ENCODE results near the gene RASGRF1.

Gene RASGRF1

DNA sequence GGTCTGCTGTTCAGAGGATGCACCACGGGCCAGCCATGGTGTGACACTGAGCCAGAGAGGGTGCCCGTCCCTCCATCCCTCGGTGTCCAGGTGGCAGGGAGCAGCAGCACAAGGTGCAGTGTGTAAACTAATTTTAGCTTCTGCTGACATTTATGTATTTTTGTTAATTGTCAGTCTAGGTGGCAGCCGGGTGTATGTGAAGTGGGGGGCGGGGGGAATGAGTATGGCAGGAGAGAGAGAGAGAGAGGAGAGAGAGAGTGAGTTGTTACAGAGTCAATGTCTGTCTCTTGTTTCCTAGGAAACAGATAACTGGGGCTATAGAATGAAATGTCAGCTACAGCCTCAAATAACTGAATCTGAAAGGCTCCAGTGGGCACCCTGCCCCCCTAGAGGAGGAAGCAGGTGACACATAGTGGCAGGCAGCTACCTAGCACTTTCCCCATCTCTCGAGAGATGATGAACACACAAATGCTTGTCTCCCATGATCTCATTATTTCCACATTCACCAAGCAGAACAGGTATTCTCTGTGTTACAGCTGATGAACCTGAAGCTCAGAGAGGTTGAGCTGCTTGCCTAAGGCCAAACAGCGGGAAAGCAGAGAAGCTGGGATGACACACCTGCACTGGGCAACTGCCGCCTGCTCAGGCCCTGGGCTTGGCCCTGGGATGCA, 24.7 kb downstream of the RASGRF1 start:
- no peak for DNase-seq

DNA sequence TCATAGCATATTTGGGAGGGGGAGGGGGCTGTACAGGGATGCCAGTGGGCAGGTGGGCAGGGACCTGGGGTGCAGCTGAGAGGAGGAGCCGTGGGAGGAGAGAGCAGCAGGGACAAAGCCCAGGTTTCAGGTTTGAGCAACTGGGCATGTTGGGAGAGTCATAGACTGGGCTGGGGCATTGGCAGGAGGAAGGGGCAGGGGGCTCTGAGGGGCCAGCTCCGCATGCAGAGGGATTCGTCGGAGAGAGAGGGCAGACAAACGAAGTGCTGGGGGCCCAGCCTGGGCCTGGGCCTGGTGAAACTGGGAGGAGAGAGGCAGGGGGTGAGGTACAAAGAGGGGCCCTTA, 25.2 kb downstream of the RASGRF1 start:
- no peak for DNase-seq

DNA sequence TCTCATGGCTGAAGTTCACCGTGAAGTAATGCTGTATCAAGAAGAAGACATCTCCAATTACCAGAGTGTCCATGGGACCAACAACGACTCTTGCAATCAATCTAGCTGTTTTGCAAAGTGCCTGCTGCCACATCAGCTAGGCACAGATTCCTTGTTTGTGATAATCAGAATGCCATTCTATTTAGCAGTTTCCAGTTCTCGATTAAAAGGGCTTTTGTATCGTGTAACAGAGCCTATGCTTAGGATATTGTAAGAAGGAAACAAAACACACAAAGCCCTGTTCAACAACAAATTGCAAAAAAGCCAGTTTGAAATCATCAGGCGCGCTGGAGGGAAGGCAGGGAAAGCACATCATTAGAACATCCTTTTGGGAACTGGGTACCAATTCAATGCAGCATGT, 26.1 kb downstream of the RASGRF1 start:
- DNase-seq: no peak

DNA sequence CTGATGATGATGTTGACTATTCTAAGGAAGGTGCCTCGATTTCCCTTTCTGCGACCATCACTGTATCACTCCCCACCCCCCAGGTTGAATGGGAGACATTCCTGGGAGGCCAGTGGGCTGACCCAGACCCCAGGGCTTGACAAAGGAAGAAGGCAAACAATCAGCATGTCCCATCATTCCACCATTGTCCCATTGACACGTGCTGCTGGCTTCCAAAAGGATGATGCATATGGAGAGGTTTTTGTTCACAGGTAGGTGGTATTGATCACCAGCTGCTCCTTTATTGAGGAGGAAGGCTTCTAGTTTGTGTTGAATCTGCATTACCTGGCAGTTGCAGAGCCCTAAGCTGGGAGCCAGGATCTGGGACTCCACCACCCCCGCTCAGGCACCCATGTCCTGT, 30.4 kb downstream of the RASGRF1 start:
- no peak for DNase-seq

DNA sequence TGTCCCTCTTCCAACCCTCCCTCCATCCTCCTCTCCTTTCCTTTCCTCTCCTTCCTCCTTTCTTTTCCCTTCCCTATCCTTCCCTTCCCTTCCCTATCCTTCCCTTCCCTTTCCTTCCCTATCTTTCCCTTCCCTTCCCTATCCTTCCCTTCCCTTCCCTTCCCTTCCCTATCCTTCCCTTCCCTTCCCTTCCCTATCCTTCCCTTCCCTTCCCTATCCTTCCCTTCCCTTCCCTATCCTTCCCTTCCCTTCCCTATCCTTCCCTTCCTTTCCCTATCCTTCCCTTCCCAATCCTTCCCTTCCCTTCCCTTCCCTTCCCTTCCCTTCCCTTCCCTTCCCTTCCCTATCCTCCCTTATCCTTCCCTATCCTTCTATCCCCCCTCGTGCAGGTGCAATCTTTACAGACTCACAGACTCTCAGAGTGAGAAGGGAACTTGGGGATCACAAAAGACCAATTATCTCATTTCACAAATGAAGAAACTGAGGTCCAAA, 31.5 kb downstream of the RASGRF1 start:
- no peak for DNase-seq

DNA sequence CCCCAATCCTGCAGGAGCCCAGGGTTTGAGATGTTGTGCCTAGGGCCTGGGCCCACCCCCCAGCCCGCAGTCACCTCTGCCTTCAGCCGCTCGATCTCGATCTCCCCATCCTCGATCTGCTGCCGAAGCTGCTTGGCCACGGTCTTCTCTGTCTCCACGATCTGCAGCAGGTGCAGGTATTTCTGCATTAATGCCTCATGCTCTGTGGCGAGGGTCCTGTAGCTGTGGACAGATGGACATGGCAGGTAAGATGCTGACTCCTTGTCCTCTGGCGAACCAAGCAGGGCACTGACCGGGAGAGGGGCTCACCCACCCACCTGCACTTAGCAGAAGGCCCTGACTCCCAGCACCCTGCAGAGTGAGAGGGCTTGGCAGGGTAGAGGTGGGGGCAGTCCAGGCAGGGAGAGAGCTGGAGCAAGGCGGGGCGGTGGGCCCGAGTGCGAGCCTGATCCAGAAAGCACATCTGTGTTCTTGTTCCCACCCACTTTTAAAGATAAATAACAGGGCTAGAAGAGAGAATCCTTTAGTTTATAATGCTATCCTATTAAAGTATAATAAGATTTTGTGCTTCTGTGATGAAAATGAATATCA, 32.2 kb downstream of the RASGRF1 start:
- DNase-seq: no peak

DNA sequence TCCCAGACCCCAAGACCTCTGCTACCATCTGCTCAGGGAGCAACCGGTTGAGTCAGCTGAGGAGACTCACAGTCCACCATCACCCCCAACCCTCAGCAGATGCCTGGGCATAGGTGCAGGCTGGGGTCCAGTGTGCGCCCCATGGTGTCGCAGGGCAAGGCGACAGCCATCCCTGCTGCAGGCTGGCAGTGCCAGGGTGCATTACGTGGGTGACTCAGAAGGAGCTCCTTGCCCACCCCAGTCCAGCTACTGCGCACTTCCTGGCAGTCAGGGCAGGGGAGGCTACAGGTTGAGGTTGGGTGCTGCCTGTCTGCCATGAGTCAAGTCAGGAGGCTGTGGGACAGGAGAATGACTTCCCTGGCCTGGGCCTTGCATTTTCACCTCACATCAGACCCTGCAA, 33.5 kb downstream of the RASGRF1 start:
- no peak for DNase-seq

DNA sequence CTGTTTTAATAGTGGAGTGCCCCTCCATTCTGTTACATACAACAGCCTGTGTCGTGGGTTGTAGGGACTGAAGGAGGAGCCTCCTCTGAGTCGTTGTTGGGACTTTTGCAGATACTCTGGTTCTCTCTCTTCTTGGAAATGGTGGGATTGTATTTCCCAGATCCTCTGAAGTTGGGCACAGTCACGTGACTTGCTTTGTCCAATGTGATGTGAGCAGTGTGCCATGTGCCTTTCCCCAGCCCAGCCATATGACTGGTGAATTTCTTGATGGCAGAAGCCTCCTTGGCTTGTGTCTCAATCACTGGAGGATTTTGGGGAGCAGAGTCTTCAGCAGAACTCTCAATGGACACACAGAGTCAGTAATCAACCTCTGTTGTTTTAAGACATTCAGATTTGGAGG, 36.2 kb downstream of the RASGRF1 start:
- DNase-seq: no peak

DNA sequence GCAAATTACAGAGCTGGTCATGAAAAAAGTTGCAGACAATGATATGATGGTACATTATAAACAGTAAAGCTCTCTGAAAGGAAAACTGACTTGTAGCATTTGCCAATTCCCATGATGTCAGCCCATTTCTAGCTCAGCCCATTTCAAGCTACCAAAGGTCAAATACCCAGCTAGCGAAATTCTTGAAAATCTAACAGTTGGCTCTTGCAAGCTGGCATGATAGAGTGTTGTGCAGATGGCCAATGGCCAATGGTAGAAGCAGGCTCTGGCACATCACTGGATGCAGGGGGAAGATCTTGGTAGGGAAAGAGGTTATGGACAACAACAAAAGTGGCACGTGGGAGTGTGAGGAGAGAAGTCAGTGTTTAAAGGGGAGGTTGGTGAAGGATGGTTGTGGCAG, 36.7 kb downstream of the RASGRF1 start:
- DNase-seq: no peak

DNA sequence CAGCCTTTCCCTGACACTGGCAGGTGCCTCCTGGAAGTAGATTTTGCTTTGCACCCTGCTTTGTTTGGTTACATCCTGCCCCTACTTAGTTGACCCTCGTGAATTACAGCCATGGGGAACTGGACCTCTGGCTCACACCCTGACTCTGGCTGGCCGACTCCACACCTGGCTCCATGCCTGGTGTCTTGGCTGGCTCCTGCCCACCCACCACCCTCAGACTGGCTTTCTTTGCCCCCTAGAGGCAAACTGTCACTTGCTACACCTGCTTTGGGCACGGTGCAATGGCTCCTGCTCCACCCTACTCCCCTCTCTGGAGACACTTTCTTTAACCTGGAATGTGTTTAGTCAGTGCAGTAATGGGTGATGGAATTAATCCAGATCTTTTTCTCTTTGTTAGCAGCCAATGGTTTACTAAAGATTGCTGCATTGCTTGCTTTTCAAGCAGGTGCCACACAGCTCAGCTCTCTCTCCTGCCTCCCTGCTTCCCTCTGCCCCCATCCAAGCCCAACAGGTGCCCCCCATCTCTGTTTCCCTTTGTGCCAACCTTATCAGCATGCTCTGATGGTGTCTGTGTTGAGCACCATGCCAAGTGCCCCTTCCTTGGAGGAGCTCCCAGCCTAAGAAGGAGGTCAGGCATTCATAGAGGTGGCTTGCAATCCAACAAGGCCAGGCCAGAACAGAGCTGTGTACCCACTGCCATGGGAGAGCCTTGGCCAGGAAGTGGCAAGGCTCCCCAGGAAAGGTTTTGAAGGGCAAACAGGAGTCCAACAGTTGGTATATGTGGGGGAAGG, 38.4 kb downstream of the RASGRF1 start:
- DNase-seq: no peak

DNA sequence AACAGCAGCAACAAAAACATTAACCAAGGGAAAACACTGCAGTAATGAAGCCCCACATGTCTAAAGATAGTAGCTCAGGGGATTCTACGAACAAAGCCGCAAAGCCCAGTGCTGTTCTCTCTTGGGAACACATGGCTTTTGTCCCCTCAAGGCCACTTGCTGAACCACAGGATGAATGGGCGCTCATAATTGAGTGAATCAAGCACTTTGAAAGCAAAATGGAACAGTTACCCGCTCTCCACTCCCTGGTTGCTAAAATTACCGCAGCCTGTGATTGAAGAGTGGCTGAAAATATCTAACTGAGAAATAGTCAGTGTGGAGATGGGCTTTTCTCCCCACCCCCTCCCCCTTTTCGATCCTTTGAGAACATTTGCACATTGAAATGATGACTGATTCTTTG, 39.6 kb downstream of the RASGRF1 start:
- DNase-seq: no peak

DNA sequence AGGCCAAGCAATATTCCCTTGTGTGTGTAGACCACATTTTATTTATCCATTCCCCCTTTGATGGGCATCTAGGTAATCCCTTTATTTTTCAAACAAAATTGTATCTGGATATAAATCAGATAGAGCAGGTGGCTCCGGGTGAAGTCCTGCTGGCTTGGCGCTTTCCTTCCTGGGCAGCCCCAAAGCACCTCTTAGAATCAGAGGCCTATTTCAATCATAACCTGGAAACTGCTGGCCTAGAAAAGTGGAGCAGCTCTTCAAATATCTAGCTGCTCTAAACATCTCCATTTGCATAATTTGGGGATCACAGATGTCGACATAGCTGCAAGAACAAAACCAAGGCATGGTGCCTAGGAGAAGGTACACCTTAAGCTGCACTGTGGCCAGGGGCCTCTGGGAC, 40.2 kb downstream of the RASGRF1 start:
- no peak for DNase-seq

DNA sequence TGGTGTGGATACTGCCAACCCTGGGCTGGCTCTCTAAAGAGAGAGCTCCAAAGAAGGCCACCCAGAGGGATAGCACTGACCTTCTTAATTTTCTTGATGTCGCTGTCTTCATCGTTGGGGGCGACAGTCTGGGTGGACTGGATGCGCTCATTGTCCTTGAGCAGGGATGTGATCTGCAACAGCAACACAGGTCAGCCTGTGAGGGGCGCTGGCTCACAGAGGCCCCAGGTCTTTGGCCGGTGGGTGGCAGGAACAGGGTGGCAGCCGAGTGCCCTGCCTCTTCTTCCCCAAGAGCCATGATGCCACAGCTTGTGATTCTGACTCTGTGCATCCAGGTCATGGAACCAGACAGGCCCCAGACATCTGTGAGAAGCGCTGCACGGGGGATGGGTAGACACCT, 41.2 kb downstream of the RASGRF1 start:
- no peak for DNase-seq

DNA sequence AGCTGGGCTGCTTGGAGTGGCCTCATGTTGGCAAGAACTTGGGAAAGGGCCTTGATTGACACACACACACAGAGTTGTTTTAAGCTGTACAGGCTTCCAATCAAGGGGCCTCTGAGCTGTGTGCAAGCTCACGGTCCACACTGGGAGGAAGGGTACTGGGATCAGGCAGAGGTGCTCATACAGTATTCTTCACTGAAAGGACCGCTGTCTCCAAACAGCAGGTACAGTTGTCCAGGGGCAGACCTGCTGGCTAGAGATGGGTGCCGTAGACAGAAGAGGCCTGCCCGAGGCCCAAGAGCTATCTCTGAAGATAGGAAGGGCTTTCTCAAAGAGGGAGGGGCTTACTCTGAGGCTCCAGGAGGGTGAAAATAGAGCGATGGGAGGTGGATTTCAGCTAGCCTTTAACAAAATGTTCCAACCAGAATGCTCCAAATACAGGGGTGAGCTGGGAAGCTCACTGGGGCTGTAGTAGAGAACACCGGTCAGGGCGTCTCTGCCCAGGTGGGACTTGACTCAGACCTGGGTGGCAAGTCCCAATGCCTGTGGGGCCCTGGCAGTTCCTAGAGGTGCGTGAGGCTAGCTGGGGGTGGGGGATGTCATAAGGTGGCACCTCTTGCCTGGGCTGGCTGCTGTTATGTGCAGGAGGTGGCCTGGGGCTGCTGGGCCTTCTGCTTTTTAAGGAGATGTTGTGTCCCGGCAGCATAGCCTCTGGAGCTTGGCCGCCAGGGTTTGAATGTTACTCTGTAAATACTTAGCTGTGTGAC, 42.7 kb downstream of the RASGRF1 start:
- DNase-seq: no peak

DNA sequence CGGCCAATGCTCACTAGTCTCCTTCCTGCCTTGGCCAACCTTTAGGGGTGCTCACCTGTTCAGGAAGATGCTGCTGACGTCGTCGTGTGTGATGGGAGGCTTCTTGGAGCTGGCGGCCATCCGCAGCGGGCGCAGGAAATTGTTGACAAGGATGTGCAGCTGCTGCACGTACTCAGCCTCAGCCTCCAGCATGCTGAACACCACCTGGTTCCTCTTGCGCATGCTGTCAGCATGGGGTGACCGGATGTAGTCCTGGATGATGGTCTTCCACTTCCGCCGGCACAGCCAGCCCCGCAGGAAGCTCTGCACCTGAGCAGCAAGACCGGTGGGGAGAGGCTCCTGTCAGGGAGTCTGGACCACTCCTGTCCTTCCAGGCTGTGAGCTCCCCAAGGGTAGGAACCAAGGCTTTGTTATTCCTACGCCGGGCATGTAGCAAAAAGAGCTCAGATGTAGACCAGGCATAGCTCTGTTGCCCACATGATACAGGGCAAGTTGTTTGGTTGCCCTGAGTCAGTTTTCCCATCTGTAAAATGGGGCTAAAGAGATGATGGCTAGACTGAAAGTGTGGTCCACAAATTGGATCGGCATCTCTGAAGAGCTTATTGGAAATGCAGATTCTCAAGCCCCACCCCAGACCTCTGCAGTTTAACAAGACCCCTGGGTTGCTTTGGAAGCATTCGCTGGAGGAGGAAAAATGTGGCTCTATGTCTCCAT, 43.7 kb downstream of the RASGRF1 start:
- DNase-seq: no peak

DNA sequence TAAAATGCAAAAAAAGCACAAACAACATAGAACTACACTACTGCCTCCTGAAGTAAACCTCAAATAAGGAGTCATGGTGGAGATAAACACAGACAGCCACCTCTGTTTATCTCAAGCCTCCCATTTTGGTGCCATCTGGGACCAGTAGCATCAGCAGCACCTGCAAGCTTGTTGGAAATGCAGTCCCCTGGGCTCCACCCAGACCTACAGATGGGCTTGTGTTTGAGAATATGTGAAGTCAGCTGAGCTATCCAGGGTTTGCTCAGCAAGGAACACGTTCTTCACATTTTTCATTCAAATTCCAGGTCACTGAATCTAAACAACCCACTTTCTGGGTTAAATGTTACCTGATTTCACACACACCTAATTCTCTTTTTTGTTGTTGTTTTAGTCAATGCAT, 45.5 kb downstream of the RASGRF1 start:
- DNase-seq: no peak

DNA sequence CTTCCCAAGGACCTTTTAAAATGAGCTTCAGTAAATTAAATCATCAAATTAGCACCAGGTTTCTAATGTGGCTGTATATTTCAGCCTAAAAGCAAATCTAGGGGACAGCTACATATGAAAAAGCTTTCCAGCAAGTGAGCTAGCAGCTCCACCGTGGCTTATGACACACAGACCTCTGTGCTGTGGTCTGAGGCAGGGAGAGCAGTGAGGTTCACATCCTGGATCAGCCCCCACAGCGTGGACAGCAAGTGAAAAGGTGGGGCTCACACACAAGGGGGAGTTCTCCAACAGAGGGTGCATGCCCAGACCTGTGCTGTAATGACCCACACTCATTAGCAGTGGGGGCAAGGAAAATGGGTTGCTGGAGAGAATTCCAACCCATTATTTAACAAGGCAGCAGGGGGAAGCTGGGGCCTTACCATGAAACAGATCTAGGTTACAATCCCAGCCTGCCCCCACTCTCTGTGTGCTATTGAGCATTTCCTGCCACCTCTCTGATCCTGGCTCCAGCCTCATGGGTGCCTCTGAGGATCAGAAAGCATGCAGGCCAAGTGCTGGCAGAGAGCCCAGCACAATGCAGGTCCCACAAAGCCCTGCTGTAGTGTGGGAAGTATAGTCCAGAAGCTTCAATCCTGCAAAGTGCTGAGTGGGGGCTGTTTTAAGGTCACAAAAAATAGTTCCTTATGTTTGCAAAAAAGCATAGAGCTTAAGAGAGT, 48.2 kb downstream of the RASGRF1 start:
- DNase-seq: no peak

DNA sequence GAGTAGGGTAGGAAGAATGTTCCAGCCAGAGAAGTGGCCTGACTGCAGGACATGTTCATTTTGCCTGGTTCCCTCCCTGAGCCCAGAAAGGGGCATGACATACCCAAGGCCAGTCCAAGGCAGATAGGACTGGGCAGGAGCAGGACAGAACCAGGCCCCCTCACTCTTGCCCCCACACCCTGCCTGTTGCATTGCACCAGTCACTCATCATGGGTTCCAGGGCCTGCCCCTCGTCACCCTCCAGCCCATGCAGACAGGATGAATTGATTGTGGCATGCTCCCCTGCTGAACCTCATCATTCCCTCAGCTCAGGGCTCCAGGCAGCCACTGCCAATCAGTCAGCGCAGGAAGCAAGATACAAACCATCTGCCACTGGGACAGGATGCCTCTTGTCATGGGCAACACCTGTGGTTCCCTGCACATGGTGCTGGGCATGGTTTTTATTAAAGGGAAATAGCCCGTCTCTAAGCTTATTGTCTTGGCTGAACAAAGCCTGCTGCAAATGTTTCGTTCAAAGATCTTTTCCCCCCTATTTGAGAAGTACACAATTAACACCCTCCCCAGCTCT, 48.9 kb downstream of the RASGRF1 start:
- no peak for DNase-seq

DNA sequence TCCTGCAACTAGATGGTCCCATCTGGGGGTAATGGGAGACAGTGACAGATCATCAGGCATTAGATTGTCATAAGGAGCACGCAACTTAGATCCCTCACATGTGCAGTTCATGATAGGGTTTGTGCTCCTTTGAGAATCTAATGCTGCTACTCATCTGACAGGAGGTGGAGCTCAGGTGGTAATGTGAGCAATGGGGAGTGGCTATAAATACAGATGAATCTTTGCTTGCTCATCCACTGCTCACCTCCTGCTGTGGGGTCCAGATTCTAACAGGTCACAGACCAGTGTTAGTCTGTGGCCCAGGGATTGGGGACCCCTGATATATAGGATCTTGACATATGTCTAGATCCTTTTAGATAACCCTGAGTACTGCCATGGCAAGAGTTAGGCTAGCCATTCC, 52.7 kb downstream of the RASGRF1 start:
- DNase-seq: no peak

DNA sequence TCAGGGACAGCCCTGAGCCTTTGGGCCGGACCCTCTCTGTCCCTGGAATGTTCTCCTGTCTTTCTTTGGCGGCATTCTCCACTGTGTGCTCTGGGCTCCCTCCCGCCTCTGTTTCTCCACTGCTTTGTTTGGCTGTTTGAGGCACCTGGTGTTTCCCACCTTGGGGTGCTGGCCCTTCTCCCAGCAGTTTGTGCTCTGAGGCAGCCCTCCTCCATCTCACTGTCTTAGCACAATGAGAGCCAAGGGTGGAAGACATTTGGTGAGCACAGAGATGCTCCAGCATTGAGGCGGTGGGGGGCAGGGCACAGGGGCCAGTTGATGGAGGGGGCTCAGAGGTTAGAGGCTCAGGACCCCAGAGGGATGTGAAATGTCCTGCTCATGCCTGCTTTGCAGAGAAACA, 54.3 kb downstream of the RASGRF1 start:
- DNase-seq: no peak

DNA sequence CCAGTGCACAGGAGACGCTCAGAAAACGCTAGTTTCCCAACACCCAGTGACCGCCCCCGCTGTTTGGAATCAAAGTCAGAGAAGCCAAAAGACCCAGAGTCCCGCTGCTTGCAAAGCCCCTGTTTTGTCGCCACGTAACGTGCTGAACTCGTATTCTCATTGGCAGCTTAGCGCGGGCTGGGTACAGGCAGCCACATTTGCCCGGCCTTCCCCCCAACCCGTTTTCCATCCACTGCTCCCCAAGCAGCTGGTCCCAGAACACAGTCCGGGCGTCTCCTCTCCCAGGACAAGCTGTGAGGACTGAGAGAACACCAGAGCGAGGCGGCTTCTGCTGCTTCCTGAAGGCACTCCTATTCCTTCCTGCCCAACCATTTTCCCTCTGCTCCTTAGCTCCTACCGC, 54.8 kb downstream of the RASGRF1 start:
- DNase-seq: no peak

All from suppressor macrophage (primary cell).